Activated CD4-positive, alpha-beta T cell treated with anti-CD3 and anti-CD28 coated beads, Interleukin-2, amount 50 U/mL, for 24 hours (primary cell): ENCODE measurements around the gene LGALS9B.
"Not testable (repeated sequence)": the region's sequence is repeated elsewhere in the genome, so short reads cannot be mapped to it uniquely, and the experiment has no call there.

Experiments used
- DNase-seq, 2 donors: peaks; one replicate each; pipeline ENCODE4 v3.0.0-alpha.2; 2020; ENCODE audit warnings: low read depth in 1 of 2, low spot score in 1 of 2

Gene LGALS9B

GRCh38 chr17:20467447-20467846, at the start of gene LGALS9B:
TSS of gene LGALS9B (minus strand) at chr17:20467539. CDS start at chr17:20467470, 69 bp downstream.
- not testable (repeated sequence) for DNase-seq

DNA sequence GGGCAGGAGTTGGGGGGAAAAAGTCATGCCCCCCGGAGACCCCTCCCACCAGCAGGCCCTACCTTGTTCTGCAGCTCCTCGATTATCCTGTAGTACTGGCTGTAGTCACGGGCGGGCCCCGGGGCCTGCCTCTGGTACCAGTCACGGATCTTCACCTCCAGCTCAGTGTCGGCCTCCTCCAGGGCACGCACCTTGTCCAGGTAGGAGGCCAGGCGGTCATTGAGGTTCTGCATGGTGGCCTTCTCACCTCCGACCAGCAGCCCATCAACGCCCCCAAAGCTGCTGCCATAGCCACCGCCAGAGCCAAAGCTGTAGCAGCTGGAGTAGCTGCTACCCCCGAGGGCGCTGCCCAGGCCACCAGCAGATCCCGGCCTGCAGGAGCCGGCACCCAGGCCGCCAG, 49.6 kb upstream of the LGALS9B start:
- DNase-seq, result not testable (repeated sequence)

GRCh38 chr17:20515099-20515498, 47.8 kb upstream of the LGALS9B start:
- DNase-seq, result not testable (repeated sequence)

- DNase-seq, result not testable (repeated sequence)
Measured at GRCh38 chr17:20513539-20513938, 46.2 kb upstream of the LGALS9B start.

GRCh38 chr17:20512378-20512777, 45.0 kb upstream of the LGALS9B start:
- DNase-seq, result not testable (repeated sequence)

DNA sequence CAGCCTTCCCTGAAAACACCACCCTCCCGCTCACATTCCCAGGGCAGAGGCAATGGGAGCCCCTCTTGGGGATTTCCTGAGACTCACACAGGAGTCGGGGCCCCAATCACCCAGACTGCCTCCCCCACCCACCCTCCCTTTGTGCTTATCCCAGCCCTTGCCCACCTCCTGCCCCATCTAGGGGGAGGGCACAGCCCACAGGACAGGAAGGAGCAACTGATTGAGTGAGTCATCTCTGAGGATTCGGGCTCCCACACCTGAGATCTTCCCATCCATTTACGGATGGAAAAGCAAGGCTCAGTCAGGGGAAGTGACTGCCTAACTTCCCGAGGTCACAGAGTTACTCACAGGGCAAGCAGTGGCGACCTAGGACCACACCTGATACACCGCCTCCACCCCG, 44.4 kb upstream of the LGALS9B start:
- DNase-seq, result not testable (repeated sequence)

GRCh38 chr17:20505333-20505732, 38.0 kb upstream of the LGALS9B start:
- not testable (repeated sequence) for DNase-seq

DNA sequence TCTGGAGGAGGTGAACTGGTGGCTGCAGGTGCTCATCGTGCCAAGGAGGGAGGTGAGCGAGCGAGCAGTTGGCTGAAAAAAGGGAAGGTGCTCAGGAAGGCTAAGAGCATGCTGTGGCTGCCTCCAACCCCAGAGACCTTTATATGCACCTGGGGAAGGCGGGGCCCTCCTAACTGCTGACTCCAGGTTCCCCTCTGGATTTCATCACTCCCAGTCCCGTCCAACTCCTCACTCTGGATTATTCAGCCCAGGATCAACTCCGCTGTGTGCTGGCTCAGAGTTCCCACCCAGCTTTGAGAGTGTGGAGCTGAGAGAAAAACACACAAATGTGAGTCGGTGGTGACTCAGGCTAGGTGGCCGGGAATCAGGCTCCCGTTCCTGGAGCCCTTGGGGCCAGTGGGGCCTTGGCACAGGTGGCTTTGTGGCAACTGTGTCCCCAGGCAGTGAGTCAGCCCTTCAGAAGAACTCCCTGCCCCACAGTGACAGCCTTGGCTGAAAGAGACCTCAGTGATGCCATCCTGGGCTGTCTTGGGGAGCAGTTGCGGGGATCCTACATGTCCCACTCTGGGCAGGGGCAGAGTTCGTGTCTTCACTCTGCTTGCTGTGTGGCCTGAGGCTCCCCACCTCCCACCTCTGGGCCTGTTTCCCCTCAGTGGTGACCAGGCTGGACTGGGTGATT, 37.2 kb upstream of the LGALS9B start:
- not testable (repeated sequence) for DNase-seq

DNA sequence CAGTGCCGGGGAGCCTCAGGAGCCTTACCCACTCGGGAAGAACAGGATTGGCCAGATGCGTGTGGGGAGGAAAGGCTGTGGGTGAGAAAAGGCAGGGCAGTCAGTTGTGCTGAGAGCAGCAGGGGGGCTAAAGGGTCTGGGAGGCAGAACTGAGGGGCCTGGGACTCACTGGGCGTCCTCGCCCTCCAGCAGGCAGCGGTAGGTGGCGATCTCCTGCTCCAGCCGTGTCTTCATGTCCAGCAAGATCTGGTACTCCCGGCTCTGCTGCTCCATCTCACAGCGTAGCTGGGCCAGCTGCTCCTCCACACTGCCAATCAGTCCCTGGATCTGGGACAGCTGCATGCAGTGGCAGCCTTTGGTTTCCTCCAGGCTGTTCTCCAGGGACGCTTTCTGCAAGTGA, 34.6 kb upstream of the LGALS9B start:
- not testable (repeated sequence) for DNase-seq

- not testable (repeated sequence) for DNase-seq
Measured at GRCh38 chr17:20500346-20500745, 33.0 kb upstream of the LGALS9B start.

DNA sequence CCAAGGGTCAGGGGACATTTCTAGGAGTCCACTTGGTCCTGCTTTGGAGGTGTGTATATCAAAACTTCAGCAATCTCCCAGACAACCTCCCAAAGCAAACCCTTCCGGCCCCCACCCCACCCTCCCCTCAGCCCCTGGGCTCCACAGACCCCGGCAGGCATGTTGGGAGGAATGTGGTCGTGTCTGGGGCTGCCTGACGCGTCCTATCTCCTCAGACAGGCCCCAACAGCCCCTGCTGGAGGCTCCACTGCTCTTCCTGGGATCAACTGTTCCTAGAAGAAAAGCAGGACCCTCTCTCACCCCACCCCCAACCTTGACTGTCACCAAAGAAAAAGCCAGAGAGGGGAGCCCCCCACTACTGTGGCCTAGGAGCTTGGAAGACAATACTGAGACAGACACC, 28.1 kb upstream of the LGALS9B start:
- not testable (repeated sequence) for DNase-seq

DNA sequence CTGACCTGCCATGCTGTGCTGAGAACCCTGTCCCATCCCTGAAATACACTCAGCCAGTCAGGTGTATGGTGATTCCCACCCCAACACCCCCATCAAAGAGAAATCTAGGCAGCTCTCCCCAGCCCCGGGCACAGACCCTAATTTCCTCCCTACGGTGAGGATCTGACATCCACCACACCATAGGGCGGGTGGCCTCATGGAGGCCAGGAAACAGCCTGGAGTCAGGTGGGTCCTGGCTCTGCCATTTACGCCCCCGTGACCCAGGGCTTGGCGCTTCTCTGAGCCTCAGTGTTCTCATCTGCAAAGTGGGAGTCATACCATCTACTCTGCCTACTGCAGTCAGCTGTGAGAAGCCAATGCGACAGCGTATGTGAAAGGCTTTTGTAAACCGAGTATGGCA, 27.4 kb upstream of the LGALS9B start:
- not testable (repeated sequence) for DNase-seq

GRCh38 chr17:20494147-20494546, 26.8 kb upstream of the LGALS9B start:
- not testable (repeated sequence) for DNase-seq

DNA sequence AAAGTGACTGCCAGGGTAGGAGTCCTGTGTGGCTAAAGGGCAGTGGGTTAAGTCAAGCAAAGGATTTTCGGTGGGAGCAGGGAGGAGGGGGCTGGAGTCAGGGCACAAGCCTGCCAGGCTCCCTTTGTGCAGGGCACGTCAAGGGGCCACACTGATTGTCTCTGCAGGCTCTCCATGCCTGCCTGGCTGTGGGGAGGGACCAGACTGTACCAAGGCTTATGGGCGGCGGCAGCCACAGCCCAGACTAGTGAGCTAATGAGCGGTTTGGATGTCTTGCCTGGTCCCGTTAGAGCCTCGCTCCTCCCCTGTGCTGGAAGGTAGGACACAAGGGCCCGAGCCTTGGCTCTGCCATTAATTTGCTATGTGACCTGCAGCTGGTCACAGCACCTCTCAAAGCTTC, 25.6 kb upstream of the LGALS9B start:
- not testable (repeated sequence) for DNase-seq

- not testable (repeated sequence) for DNase-seq
Measured at GRCh38 chr17:20492099-20492498, 24.8 kb upstream of the LGALS9B start.

DNA sequence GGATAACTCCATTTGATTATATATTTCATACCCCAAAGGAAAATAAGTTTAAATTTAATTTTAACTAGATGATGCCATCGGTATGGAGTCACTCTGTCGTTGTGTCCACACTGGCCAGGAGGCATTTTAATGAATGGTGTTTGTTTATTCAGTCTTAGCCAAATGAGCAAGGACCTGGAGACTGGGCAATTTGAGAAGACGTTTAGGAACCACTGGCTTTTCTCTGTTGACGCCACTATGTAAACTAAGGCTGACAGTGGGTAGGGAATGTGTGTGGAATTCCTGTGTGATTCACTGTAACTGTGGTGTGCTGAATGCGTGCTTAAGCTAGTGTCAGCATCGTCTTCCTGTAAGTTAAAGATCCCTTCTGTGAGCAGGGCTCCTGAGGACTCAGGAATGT, 17.6 kb upstream of the LGALS9B start:
- not testable (repeated sequence) for DNase-seq

- DNase-seq, result not testable (repeated sequence)
Measured at GRCh38 chr17:20479889-20480591, 12.7 kb upstream of the LGALS9B start.

- not testable (repeated sequence) for DNase-seq
Measured at GRCh38 chr17:20477398-20478071, 10.2 kb upstream of the LGALS9B start.

DNA sequence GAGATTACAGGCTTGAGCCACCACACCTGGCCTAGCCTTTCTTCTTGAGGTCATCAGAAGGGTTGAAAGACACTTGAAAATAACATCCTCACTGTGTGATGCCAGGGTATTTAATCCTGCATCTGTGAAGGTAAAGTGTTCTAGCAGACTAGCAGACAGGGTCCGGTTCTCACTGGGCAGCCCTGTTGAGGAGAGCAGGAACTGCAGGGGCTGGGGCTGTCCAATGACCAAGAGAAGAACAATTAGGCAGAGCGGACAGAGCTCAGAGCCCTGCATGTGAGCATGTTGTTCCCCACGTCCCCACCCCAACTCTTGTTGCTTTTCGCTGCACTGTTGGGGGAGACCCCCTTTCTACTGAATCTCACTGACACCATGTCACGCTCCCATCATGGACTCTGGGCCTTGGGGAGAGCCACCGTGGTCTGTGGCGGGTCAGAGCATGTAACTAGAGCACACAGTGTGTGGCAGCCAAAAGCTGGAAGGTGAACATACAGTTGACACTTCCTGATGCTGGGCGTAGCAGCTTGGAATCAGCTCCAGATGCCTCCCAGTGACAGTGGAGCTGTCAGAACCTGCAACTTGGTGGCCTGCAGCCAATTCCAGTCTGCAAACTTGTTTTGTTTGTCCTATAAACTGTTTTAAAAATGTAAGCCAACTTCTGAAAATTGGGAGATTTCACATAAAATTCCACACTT, 7.9 kb upstream of the LGALS9B start:
- not testable (repeated sequence) for DNase-seq

- not testable (repeated sequence) for DNase-seq
Measured at GRCh38 chr17:20474081-20474480, 6.7 kb upstream of the LGALS9B start.

DNA sequence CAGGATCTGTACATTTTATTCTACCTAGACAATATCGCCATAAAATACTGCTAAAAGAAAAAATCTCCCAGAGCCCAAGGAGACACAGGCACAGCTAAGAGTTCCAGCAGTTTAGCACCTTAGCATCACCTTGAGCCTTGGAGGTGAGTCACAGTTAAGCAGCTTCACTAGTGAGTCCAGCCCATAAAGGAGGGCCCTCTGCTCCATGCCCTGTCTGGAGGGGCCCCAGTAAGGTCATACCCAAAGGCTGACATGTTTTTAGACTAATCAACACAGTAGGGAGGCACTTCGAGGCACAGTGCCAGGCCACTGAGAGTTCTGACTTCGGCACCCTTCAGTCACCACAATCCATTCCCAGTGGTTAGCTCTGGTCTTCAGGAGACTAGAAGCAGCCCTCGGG, 2.6 kb upstream of the LGALS9B start:
- DNase-seq, result not testable (repeated sequence)
